Astrocyte (in vitro differentiated cells and primary cell): ENCODE data around the gene ANKRD12. TPM values are rescaled to one million over a fixed set of nuclear protein-coding genes. Genes with fewer than 3 reads are reported as not detected.
A peak's percentile ranks its signal among the peaks of the same experiment; 100 is the strongest.

Experiments
- DNase-seq: peaks from one replicate; pipeline ENCODE4 v3.0.0-alpha.2; 2010; ENCODE audit warnings: low read depth
- FAIRE-seq: peaks from 2 replicates; lab custom pipeline; 2011; peaks lifted over from hg19 to GRCh38; lab: Jason Lieb, UNC
- H2AFZ ChIP-seq: 2 replicates; pipeline ENCODE4 v1.6.0; 2012; ENCODE audit warnings: low read depth, low read length, inconsistent platforms
- H3K27ac ChIP-seq: 2 replicates; pipeline ENCODE4 v1.5.1; 2011; ENCODE audit warnings: low read depth, low read length, inconsistent platforms
- H3K27me3 ChIP-seq: 2 replicates; pipeline ENCODE4 v1.6.0; 2011; ENCODE audit warnings: low read length, inconsistent platforms; ENCODE audit not compliant: insufficient read depth
- H3K36me3 ChIP-seq: 2 replicates; pipeline ENCODE4 v1.5.1; 2011; ENCODE audit warnings: low read length, inconsistent platforms; ENCODE audit not compliant: insufficient read depth
- H3K4me1 ChIP-seq: 2 replicates; pipeline ENCODE4 v1.5.1; 2011; ENCODE audit warnings: low read length, inconsistent platforms; ENCODE audit not compliant: insufficient read depth
- H3K4me2 ChIP-seq: 2 replicates; pipeline ENCODE4 v1.6.0; 2012; ENCODE audit warnings: low read length, inconsistent platforms
- H3K4me3 ChIP-seq: 2 replicates; pipeline ENCODE4 v1.5.1; 2011; ENCODE audit warnings: low read depth, mild to moderate bottlenecking, low read length, inconsistent platforms; ENCODE audit not compliant: insufficient read depth
- H3K79me2 ChIP-seq: 2 replicates; pipeline ENCODE4 v1.6.0; 2012; ENCODE audit warnings: mild to moderate bottlenecking, low read length, inconsistent platforms; ENCODE audit not compliant: insufficient read depth
- H3K9ac ChIP-seq: 2 replicates; pipeline ENCODE4 v1.6.0; 2012; ENCODE audit warnings: mild to moderate bottlenecking, low read length, inconsistent platforms
- H3K9me3 ChIP-seq: 2 replicates; pipeline ENCODE4 v1.5.1; 2012; ENCODE audit warnings: low read depth, mild to moderate bottlenecking, low read length, inconsistent platforms; ENCODE audit not compliant: insufficient read depth
- H4K20me1 ChIP-seq: 2 replicates; pipeline ENCODE4 v1.6.0; 2012; ENCODE audit warnings: low read length, inconsistent platforms; ENCODE audit not compliant: insufficient read depth
- H3K27ac Mint-ChIP-seq: one replicate; pipeline ENCODE4 v1.8.0; 2021; ENCODE audit warnings: mild to moderate bottlenecking, mixed read lengths; ENCODE audit not compliant: unreplicated experiment
- H3K27me3 Mint-ChIP-seq: one replicate; pipeline ENCODE4 v1.8.0; 2021; ENCODE audit warnings: low read depth, mixed read lengths; ENCODE audit not compliant: unreplicated experiment
- H3K36me3 Mint-ChIP-seq: one replicate; pipeline ENCODE4 v1.8.0; 2021; ENCODE audit warnings: low read depth, mixed read lengths; ENCODE audit not compliant: unreplicated experiment
- H3K4me1 Mint-ChIP-seq: one replicate; pipeline ENCODE4 v1.8.0; 2021; ENCODE audit warnings: low read depth, mixed read lengths; ENCODE audit not compliant: unreplicated experiment
- H3K4me3 Mint-ChIP-seq: one replicate; pipeline ENCODE4 v1.8.0; 2021; ENCODE audit warnings: mild to moderate bottlenecking, moderate library complexity, mixed read lengths; ENCODE audit not compliant: unreplicated experiment
- H3K9me3 Mint-ChIP-seq: one replicate; pipeline ENCODE4 v1.8.0; 2021; ENCODE audit warnings: mild to moderate bottlenecking, mixed read lengths; ENCODE audit not compliant: unreplicated experiment
- EZH2 ChIP-seq: IDR thresholded peaks from 2 replicates; pipeline ENCODE4 v1.6.1; 2012; ENCODE audit warnings: mild to moderate bottlenecking, low read length, inconsistent platforms; ENCODE audit not compliant: insufficient read depth
- total RNA-seq: library from RNA; stranded (reverse); gene quantifications from 2 replicates; pipeline ENCODE4 v1.2.1, GENCODE V29; 2021
- TF ChIP-seq, protein P1 (sequence below): IDR thresholded peaks from 2 replicates; pipeline ENCODE4 v1.5.1; 2011; ENCODE audit warnings: low read depth, mild to moderate bottlenecking, inconsistent platforms, low read length, moderate library complexity; ENCODE audit not compliant: insufficient read depth

Gene ANKRD12
- total RNA-seq, 1 donor from 2014 or later, result 24.4 TPM

DNA sequence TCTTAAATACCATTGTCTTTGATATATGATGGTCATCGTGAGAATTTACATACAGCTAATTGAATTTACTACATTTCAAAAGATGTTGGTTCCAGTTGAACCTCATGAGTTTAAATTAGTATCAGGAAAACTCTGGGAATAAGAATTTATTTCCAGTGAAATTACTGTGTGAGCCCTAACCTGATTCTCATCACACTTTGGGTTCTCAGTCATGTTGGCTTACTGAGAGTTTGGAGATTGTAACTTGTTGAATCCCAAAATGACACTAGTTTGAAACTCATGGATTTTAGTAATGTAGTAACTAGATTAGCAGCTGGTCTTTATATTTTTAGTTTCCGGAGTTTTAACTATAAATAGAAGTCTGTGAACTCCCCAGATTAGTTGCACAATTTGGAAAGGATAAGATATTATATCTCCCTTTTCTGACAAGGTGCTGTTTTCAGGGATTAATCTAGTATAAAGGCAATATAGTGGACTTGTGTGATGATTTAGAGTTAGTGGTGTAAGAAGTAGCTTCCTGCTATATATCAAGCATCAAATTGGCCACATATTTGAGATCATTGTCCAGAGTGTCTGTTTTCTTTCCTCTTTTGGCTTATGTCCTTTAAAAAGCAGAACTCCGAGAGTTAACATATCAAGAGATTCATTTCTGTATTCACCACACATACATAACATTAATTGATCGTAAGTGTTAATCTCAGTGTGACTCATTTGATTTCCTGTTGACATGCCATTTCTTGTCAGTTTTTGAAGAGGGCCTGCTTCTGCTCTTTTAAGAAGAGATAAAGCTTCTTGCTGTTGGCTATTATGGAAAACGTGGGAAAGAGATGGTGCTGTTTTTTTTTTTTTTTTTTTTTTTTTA, 18.4 kb upstream of the ANKRD12 start:
- H3K9me3 ChIP-seq, result no peaks in the 10 kb centered on the region
- no peak overlapping the region for H3K4me3 ChIP-seq
- DNase-seq (no peak), FAIRE-seq (peak; percentile 89)
- H3K27me3 ChIP-seq, result no peaks in the 10 kb centered on the region
- Mint-ChIP-seq H3K4me3 (peak overlapping the region; percentile 14), H3K27me3 (no peaks in the 10 kb centered on the region), H3K4me1 (peaks cover 21% of the 10 kb centered on the region), H3K9me3 (no peaks in the 10 kb centered on the region), H3K27ac (no peak overlapping the region), H3K36me3 (peaks cover 8% of the 10 kb centered on the region)
- peaks cover 96% of the 10 kb centered on the region for H3K79me2 ChIP-seq
- peaks cover 23% of the 10 kb centered on the region for H4K20me1 ChIP-seq
- no peak overlapping the region for H2AFZ ChIP-seq
- TF ChIP-seq, protein P1, sequence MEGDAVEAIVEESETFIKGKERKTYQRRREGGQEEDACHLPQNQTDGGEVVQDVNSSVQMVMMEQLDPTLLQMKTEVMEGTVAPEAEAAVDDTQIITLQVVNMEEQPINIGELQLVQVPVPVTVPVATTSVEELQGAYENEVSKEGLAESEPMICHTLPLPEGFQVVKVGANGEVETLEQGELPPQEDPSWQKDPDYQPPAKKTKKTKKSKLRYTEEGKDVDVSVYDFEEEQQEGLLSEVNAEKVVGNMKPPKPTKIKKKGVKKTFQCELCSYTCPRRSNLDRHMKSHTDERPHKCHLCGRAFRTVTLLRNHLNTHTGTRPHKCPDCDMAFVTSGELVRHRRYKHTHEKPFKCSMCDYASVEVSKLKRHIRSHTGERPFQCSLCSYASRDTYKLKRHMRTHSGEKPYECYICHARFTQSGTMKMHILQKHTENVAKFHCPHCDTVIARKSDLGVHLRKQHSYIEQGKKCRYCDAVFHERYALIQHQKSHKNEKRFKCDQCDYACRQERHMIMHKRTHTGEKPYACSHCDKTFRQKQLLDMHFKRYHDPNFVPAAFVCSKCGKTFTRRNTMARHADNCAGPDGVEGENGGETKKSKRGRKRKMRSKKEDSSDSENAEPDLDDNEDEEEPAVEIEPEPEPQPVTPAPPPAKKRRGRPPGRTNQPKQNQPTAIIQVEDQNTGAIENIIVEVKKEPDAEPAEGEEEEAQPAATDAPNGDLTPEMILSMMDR, result no peak
- no peak for TF ChIP-seq EZH2
- H3K4me2 ChIP-seq, result peak overlapping the region; percentile 10
- no peak overlapping the region for H3K9ac ChIP-seq
- H3K4me1 ChIP-seq, result peaks cover 20% of the 10 kb centered on the region
- H3K27ac ChIP-seq, result peak overlapping the region; percentile 60
- peaks cover 24% of the 10 kb centered on the region for H3K36me3 ChIP-seq

DNA sequence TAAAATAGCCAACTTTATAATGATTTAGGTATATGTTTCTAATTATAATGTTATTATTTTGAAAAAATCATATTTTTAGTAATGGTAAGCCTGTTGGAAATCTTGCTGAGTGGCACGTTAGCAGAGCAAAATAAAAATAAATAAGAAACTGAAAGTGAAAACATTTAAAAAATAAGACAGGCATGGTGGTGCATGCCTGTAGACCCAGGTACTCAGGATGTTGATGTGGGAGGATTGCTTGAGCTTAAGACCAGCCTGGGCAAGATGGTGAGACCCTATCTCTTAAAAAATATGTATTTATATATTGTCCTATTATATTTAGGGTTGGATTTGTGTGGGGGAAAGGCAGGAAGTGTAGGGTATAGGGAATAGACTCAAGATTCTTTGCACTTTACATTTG, 15.8 kb upstream of the ANKRD12 start:
- no peak overlapping the region for H3K9ac ChIP-seq
- no peak for FAIRE-seq
- Mint-ChIP-seq H3K27ac (no peak overlapping the region), H3K9me3 (no peaks in the 10 kb centered on the region), H3K27me3 (no peaks in the 10 kb centered on the region), H3K36me3 (peaks cover 8% of the 10 kb centered on the region), H3K4me3 (no peak overlapping the region), H3K4me1 (peaks cover 25% of the 10 kb centered on the region)
- H3K4me1 ChIP-seq, result peaks cover 23% of the 10 kb centered on the region
- H3K4me3 ChIP-seq, result no peak overlapping the region
- peaks cover 15% of the 10 kb centered on the region for H4K20me1 ChIP-seq
- peaks cover 34% of the 10 kb centered on the region for H3K36me3 ChIP-seq
- H3K9me3 ChIP-seq, result no peaks in the 10 kb centered on the region
- no peak for DNase-seq
- no peak overlapping the region for H3K4me2 ChIP-seq
- no peak overlapping the region for H3K27ac ChIP-seq
- no peak for TF ChIP-seq EZH2
- TF ChIP-seq, protein P1, result no peak
- H2AFZ ChIP-seq, result no peak overlapping the region
- H3K27me3 ChIP-seq, result no peaks in the 10 kb centered on the region
- H3K79me2 ChIP-seq, result peaks cover 88% of the 10 kb centered on the region

DNA sequence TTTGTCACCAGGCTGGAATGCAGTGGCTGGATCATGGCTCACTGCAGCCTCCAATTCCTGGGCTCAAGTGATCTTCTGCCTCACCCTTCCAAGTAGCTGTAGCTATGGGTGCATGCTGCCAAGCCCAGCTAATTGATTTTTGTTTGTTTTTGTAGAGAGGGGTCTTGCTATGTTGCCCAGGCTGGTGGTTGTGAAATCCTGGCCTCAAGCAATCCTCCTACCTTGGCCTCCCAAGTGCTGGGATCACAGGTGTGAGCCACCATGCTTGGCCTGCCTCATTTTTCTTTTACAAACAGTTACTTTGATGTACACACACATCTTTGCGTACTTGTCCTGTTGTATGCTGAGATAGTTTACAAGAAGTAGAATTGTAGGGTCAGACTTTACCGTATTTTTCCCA, 13.1 kb upstream of the ANKRD12 start:
- peak; percentile 83 for FAIRE-seq
- Histone ChIP-seq H3K27ac (no peak overlapping the region), H3K9me3 (no peaks in the 10 kb centered on the region), H4K20me1 (peaks cover 5% of the 10 kb centered on the region), H3K27me3 (no peaks in the 10 kb centered on the region), H3K4me2 (no peak overlapping the region), H3K4me3 (no peak overlapping the region), H2AFZ (no peak overlapping the region), H3K9ac (no peak overlapping the region), H3K79me2 (peaks cover 70% of the 10 kb centered on the region), H3K36me3 (peaks cover 50% of the 10 kb centered on the region), H3K4me1 (peaks cover 7% of the 10 kb centered on the region)
- no peak for DNase-seq
- Mint-ChIP-seq H3K9me3 (no peaks in the 10 kb centered on the region), H3K27ac (peak overlapping the region; percentile 26), H3K4me1 (peaks cover 7% of the 10 kb centered on the region), H3K4me3 (no peak overlapping the region), H3K36me3 (peaks cover 12% of the 10 kb centered on the region), H3K27me3 (no peaks in the 10 kb centered on the region)
- TF ChIP-seq, protein P1, result no peak
- no peak for TF ChIP-seq EZH2
